Kidney epithelial cell (primary cell): ENCODE results near the gene FAM221B. TPM values are rescaled to one million over a fixed set of nuclear protein-coding genes. Genes with fewer than 3 reads are reported as not detected.

Experiments
- DNase-seq: peaks from one replicate; pipeline ENCODE4 v3.0.0-alpha.2; 2010; ENCODE audit warnings: low read depth
- H3K27me3 ChIP-seq: 2 replicates; pipeline ENCODE4 v1.6.0; 2011; ENCODE audit warnings: low read length; ENCODE audit not compliant: control insufficient read depth, insufficient read depth
- H3K36me3 ChIP-seq: 2 replicates; pipeline ENCODE4 v1.5.1; 2011; ENCODE audit warnings: low read length; ENCODE audit not compliant: control insufficient read depth, insufficient read depth
- H3K4me3 ChIP-seq: 2 replicates; pipeline ENCODE4 v1.5.1; 2011; ENCODE audit warnings: low read depth, mild to moderate bottlenecking, control low read depth, low read length
- CTCF ChIP-seq: IDR thresholded peaks from 2 replicates; pipeline ENCODE4 v1.5.1; 2011; ENCODE audit warnings: mild to moderate bottlenecking, moderate library complexity, low read length, control low read depth, inconsistent platforms; ENCODE audit not compliant: insufficient read depth, poor library complexity, severe bottlenecking
- total RNA-seq: library from RNA; depleted of rRNA; stranded (reverse); fragments of >200 nt; gene quantifications from 2 replicates; pipeline ENCODE4 v1.2.3, GENCODE V29; 2015

FAM221B gene
- total RNA-seq, 1 donor from 2014 or later = not detected

- H3K27me3 ChIP-seq = no peaks in the 10 kb centered on the region
- peak within 1 kb of the TSS; percentile 49 for H3K4me3 ChIP-seq
- TF ChIP-seq CTCF = no peak
- DNase-seq = no peak
- H3K36me3 ChIP-seq = no peaks in the 10 kb centered on the region
These were observed 37.1 kb downstream of the FAM221B start, which contains the start of gene NPR2 for GRCh38 chr9:35791297-35791921. NPR2 (plus strand) TSS chr9:35791591; CDS start chr9:35792409, 818 bp downstream.

GRCh38 chr9:35790385-35791296, 37.9 kb downstream of the FAM221B start:
- Histone ChIP-seq H3K36me3 (peaks cover 1% of the 10 kb centered on the region), H3K4me3 (no peak overlapping the region), H3K27me3 (no peaks in the 10 kb centered on the region)
- TF ChIP-seq CTCF = peak; percentile 83
- DNase-seq = peak; percentile 42

GRCh38 chr9:35790025-35790384, 38.5 kb downstream of the FAM221B start:
- H3K36me3 ChIP-seq = peaks cover 1% of the 10 kb centered on the region
- no peaks in the 10 kb centered on the region for H3K27me3 ChIP-seq
- no peak overlapping the region for H3K4me3 ChIP-seq
- no peak for TF ChIP-seq CTCF
- DNase-seq = no peak

GRCh38 chr9:35789541-35789940, 39.0 kb downstream of the FAM221B start:
- DNase-seq = no peak
- no peaks in the 10 kb centered on the region for H3K27me3 ChIP-seq
- H3K36me3 ChIP-seq = peaks cover 1% of the 10 kb centered on the region
- no peak overlapping the region for H3K4me3 ChIP-seq
- no peak for TF ChIP-seq CTCF

GRCh38 chr9:35783418-35783817, 45.1 kb downstream of the FAM221B start:
- TF ChIP-seq CTCF = no peak
- H3K4me3 ChIP-seq = no peak overlapping the region
- H3K36me3 ChIP-seq = peaks cover 1% of the 10 kb centered on the region
- H3K27me3 ChIP-seq = no peaks in the 10 kb centered on the region
- no peak for DNase-seq
